GM12878 (cell line): ENCODE measurements around the gene TSHZ2. TPM values are rescaled to one million over a fixed set of nuclear protein-coding genes. Genes with fewer than 3 reads are reported as not detected.

ENCODE experiments used
- ATAC-seq: fragments of 200-7000 bp; cut with Tn5 transposase; 3 replicates; pipeline ENCODE4 v1.9.1; 2020; ENCODE audit warnings: mild to moderate bottlenecking, moderate library complexity
- BruUV-seq: library from RNA; stranded (reverse); fragments of 400-500 nt; replicated peaks from 2 replicates; lab custom pipeline; 2021; lab: Mats Ljungman, UMichigan
- CTCF ChIA-PET: fragments of 300-600 bp; sonication (Branson Sonifier 250); formaldehyde crosslinking; extraction: SDS; loops from one replicate; lab custom pipeline; 2021; ENCODE audit warnings: inconsistent platforms; lab: Yijun Ruan, JAX
- POLR2A ChIA-PET: fragments of 350-600 bp; formaldehyde crosslinking; extraction: SDS; loops from one replicate; lab custom pipeline; 2021; ENCODE audit warnings: inconsistent platforms; lab: Charles Lee
- RAD21 ChIA-PET: fragments of 300-600 bp; sonication (Branson Sonifier 250); formaldehyde crosslinking; loops from one replicate; lab custom pipeline; 2023; ENCODE audit warnings: antibody characterized with exemption; ENCODE audit not compliant: unreplicated experiment; lab: Charles Lee
- SMC1A ChIA-PET: fragments of 300-600 bp; sonication (Branson Sonifier 250); formaldehyde crosslinking; loops from one replicate; lab custom pipeline; 2023; ENCODE audit not compliant: unreplicated experiment, uncharacterized antibody; lab: Charles Lee
- DNase-seq: peaks from one replicate; pipeline ENCODE4 v3.0.0-alpha.2; 2011; ENCODE audit warnings: low read depth, low spot score
- FAIRE-seq: peaks from 3 replicates; lab custom pipeline; 2011; peaks lifted over from hg19 to GRCh38; lab: Jason Lieb, UNC
- H2AFZ ChIP-seq: 2 replicates; pipeline ENCODE4 v1.6.0; 2011; ENCODE audit warnings: low read depth, low read length, control low read depth; ENCODE audit not compliant: control insufficient read depth
- H3K27ac ChIP-seq: 2 replicates; pipeline ENCODE4 v1.5.1; 2011; ENCODE audit warnings: control low read depth; ENCODE audit not compliant: control insufficient read depth, insufficient read depth
- H3K27me3 ChIP-seq, 2 experiments: replicated peaks in 1 of 2; 2 replicates each; pipeline versions ENCODE4 v1.6.0 to v1.6.1; 2011; ENCODE audit warnings: low read length in 1 of 2; ENCODE audit not compliant: control insufficient read depth in 2 of 2, insufficient read depth in 2 of 2
- H3K36me3 ChIP-seq, 2 experiments: 2 replicates each; pipeline ENCODE4 v1.5.1; 2011; ENCODE audit warnings: low read length in 1 of 2; ENCODE audit not compliant: control insufficient read depth in 2 of 2, insufficient read depth in 2 of 2
- H3K4me1 ChIP-seq: 2 replicates; pipeline ENCODE4 v1.6.1; 2011; ENCODE audit warnings: mild to moderate bottlenecking, low read length, moderate library complexity, mixed read lengths; ENCODE audit not compliant: control insufficient read depth, insufficient read depth
- H3K4me2 ChIP-seq: 2 replicates; pipeline ENCODE4 v1.6.0; 2011; ENCODE audit warnings: control low read depth; ENCODE audit not compliant: control insufficient read depth, insufficient read depth
- H3K4me3 ChIP-seq: fragments of 200-600 bp; sonication (generic); 2 replicates; pipeline ENCODE4 v1.5.1; 2016
- H3K79me2 ChIP-seq: 2 replicates; pipeline ENCODE4 v1.6.0; 2011; ENCODE audit warnings: low read length; ENCODE audit not compliant: control insufficient read depth, insufficient read depth
- H3K9ac ChIP-seq: 2 replicates; pipeline ENCODE4 v1.8.0; 2011; ENCODE audit warnings: low read length, control low read depth, mixed read lengths; ENCODE audit not compliant: control insufficient read depth, insufficient read depth
- H3K9me3 ChIP-seq: replicated peaks from 3 replicates; pipeline ENCODE4 v1.5.1; 2011; ENCODE audit warnings: mild to moderate bottlenecking, low read length; ENCODE audit not compliant: control insufficient read depth, insufficient read depth
- H4K20me1 ChIP-seq: 2 replicates; pipeline ENCODE4 v1.6.0; 2011; ENCODE audit not compliant: control insufficient read depth, insufficient read depth
- CREB1 ChIP-seq: IDR thresholded peaks from 2 replicates; pipeline ENCODE4 v1.6.1; 2012; ENCODE audit warnings: low read depth, mild to moderate bottlenecking, inconsistent platforms
- MEF2B ChIP-seq: fragments of 450-650 bp; IDR thresholded peaks from 2 replicates; pipeline ENCODE4 v1.6.1; 2018; ENCODE audit warnings: mild to moderate bottlenecking, moderate library complexity; ENCODE audit not compliant: partially characterized antibody, poor library complexity, severe bottlenecking
- MXI1 ChIP-seq: fragments of 150-350 bp; IDR thresholded peaks from 2 replicates; pipeline ENCODE4 v1.6.1; 2011; ENCODE audit warnings: low read depth, mild to moderate bottlenecking, inconsistent platforms, low read length, improper control_type of control experiment
- NR2C1 ChIP-seq: fragments of 450-650 bp; IDR thresholded peaks from 2 replicates; pipeline ENCODE4 v1.6.1; 2017; ENCODE audit warnings: antibody characterized with exemption, mild to moderate bottlenecking, moderate library complexity
- RELA ChIP-seq: fragments of 450-650 bp; IDR thresholded peaks from 2 replicates; pipeline ENCODE4 v1.8.0; 2014; ENCODE audit warnings: borderline replicate concordance; ENCODE audit not compliant: partially characterized antibody
- REST ChIP-seq: IDR thresholded peaks from 2 replicates; pipeline ENCODE4 v1.6.1; 2012; ENCODE audit warnings: mild to moderate bottlenecking, low read depth, low read length
- STAT1 ChIP-seq: fragments of 450-650 bp; conservative IDR thresholded peaks from 2 replicates; pipeline ENCODE4 v1.6.1; 2014; ENCODE audit warnings: antibody characterized with exemption, mild to moderate bottlenecking
- YY1 ChIP-seq: IDR thresholded peaks from 2 replicates; pipeline ENCODE4 v1.6.1; 2011; ENCODE audit warnings: low read depth, mild to moderate bottlenecking, low read length
- WGBS: methylation state at CpG from one replicate; pipeline ENCODE4 v1.1.6; 2016; ENCODE audit warnings: low lambda C conversion rate; ENCODE audit not compliant: insufficient replicate concordance, insufficient coverage; ENCODE audit errors: missing lambda C conversion rate; 5-methylcytosine and 5-hydroxymethylcytosine counted together
- in situ Hi-C: fragments of 300-500 bp; cut with MboI; formaldehyde crosslinking; loops from 9 replicates; pipeline ENCODE4 v1.14.3; 2018; ENCODE audit warnings: mixed read lengths
- intact Hi-C: fragments of 100-400 bp; cut with micrococcal nuclease; formaldehyde crosslinking; loops from one replicate; pipeline ENCODE4 v1.14.2; 2022; ENCODE audit not compliant: unreplicated experiment
- polyA plus RNA-seq, 11 experiments: library from polyadenylated mRNA; depleted of rRNA in 4 of 11; unstranded in 6 of 11; stranded (reverse) in 5 of 11; fragments of >200 nt; fragmentation: Nextera tagmentation in 4 of 11; fragmentation: Illumina TruSeq in 1 of 11; extraction: Ambion mirVana in 4 of 11; extraction: Trizol in 1 of 11; gene quantifications; 1 replicate in 1 of 11; 2 replicates in 10 of 11; pipeline versions ENCODE4 v1.2.1 to v1.2.3, GENCODE V29; 2011 to 2016; ENCODE audit warnings: inconsistent platforms in 2 of 11, missing spikeins in 2 of 11, low read depth in 1 of 11
- total RNA-seq, 4 experiments: library from RNA; depleted of rRNA in 3 of 4; stranded (reverse); fragments of >200 nt in 3 of 4; fragmentation: Illumina TruSeq in 1 of 4; extraction: Trizol in 1 of 4; gene quantifications; 2 replicates each; pipeline versions ENCODE4 v1.2.1 to v1.2.3, GENCODE V29; 2013 to 2021

Gene TSHZ2
- total and polyA plus RNA-seq, 10 of the 15 experiments (the other 5 are each of a cell fraction or from before 2014, with no cell fraction given): 0.01 to 0.86 (median 0.13) TPM; not detected in 2

GRCh38 chr20:53447316-53447715 is 475.2 kb downstream of the TSHZ2 start (continued):
- TF ChIP-seq MXI1 (no peak), MEF2B (no peak), NR2C1 (no peak)

- Histone ChIP-seq H3K27ac (no peak overlapping the region), H3K79me2 (no peaks in the 10 kb centered on the region), H4K20me1 (no peaks in the 10 kb centered on the region), H2AFZ (no peak overlapping the region), H3K9ac (no peak overlapping the region), H3K9me3 (peaks cover 3% of the 10 kb centered on the region; the same call in 1 of the 3 replicates), H3K36me3 (no peaks in the 10 kb centered on the region), H3K27me3 (no peaks in the 10 kb centered on the region), H3K4me3 (no peak overlapping the region), H3K4me1 (no peaks in the 10 kb centered on the region), H3K4me2 (no peak overlapping the region)
- no peak for ATAC-seq
- FAIRE-seq: no peak
- no peak for DNase-seq
- BruUV-seq: no TSS peak
- ChIA-PET SMC1A (no interaction called here), POLR2A (no interaction called here), CTCF (no interaction called here), RAD21 (no interaction called here)
- in situ Hi-C loops (no loop called here), intact Hi-C loops (no loop called here)
- WGBS: 5% methylated on average over 1 of the region's 1 CpG
- TF ChIP-seq YY1 (no peak), CREB1 (no peak), RELA (no peak)
Observed at GRCh38 chr20:53448426-53448825, 476.3 kb downstream of the TSHZ2 start.

GRCh38 chr20:53448875-53449274 is 476.7 kb downstream of the TSHZ2 start:
- ChIA-PET POLR2A (no interaction called here), RAD21 (no interaction called here), CTCF (no interaction called here), SMC1A (no interaction called here)
- Histone ChIP-seq H3K36me3 (no peaks in the 10 kb centered on the region), H2AFZ (no peak overlapping the region), H3K4me1 (no peaks in the 10 kb centered on the region), H3K4me2 (no peak overlapping the region), H4K20me1 (no peaks in the 10 kb centered on the region), H3K79me2 (no peaks in the 10 kb centered on the region), H3K4me3 (no peak overlapping the region), H3K27ac (no peak overlapping the region), H3K9me3 (peaks cover 3% of the 10 kb centered on the region; the same call in 1 of the 3 replicates), H3K27me3 (no peaks in the 10 kb centered on the region), H3K9ac (no peak overlapping the region)
- in situ Hi-C loops: no loop called here
- BruUV-seq: no TSS peak
- intact Hi-C loops: no loop called here
- no peak for ATAC-seq
- no peak for FAIRE-seq
- no peak for DNase-seq
- TF ChIP-seq REST: no peak
- no peak for TF ChIP-seq STAT1
